ENCODE measurements around the gene SCARF2. TPM values are rescaled to one million over a fixed set of nuclear protein-coding genes. Genes with fewer than 3 reads are reported as not detected.

The SCARF2 gene
- total and polyA plus RNA-seq, 2 of the 13 experiments (the other 11 are each of a cell fraction or from before 2014, with no cell fraction given): 3.3 to 6.2 TPM

- TF ChIP-seq ZNF234 (CRISPR knock-in tag; conservative IDR thresholded peaks at IDR 0.05): no peak
These were observed 13.1 kb downstream of the SCARF2 start (continued) for GRCh38 chr22:20424568-20424931.

DNA sequence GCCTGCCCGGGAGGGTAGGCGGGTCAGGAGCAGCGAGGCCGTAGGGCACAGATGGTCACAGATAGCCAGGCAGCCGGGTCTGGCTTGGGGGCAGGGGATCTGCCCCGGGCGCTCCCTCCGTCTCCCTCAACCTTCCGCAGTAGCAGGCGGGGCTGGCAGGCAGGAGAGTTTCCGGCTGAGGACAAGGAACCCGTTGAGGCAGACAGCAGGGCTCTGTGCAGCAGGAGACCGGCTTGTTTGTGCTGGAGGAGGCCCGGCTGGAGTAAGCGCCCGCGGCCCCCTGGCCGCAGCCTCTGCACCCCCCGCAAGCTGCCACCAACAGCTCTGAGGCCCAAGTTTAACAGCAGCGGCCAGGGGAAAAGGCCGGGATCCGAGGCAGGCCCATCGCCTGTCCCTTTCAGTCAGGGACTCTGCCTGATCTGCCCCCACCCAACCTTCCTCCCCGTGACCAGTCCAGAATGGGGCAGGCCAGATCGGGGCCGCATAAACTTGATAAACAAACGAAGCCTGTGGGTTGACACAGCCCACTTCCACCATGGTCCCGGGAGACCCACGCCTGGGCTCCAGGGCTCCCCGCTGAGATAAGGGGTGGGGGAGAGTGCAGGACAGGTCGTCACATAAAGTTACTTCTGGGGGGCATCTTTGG is 13.6 kb downstream of the SCARF2 start:
- H4K20me1 ChIP-seq (ENCODE audit: insufficient read depth, low read length): no peaks in the 10 kb centered on the region
- no peak overlapping the region for H2AFZ ChIP-seq (ENCODE audit: low read length)
- no TSS peak for BruUV-seq (replicated peaks)
- intact Hi-C loops (cut with micrococcal nuclease; ENCODE audit: unreplicated experiment) (loop anchor here (10.0 kb wide), 1 partner anchor 71 kb away; the partner anchor contains the start of gene KLHL22), in situ Hi-C loops (cut with HindIII; ENCODE audit: extremely low pct_ligation_motif_present, low pct_unique_long_range_greater_than_20kb) (loop anchor here (5.0 kb wide), 1 partner anchor 33 kb away; no protein-coding TSS in a partner anchor)
- FAIRE-seq: no peak
- ChIA-PET CTCF (ENCODE audit: low intra/inter-chr PET ratio, low total read pairs) (no interaction called here), POLR2A (no interaction called here)
- no peak overlapping the region for H3K27ac ChIP-seq (ENCODE audit: extremely low read length, insufficient read depth, low read length)
- H3K4me3 ChIP-seq (replicated peaks in 1 of 3; ENCODE audit: insufficient read depth in 1 of 3, low read depth in 2 of 3, low read length in 3 of 3): peak overlapping the region in 1 of 3 experiments; percentile 49; a peak in 2 of 6 replicates
- peak; percentile 39 for ATAC-seq
- H3K4me2 ChIP-seq (ENCODE audit: low read depth, low read length): peak overlapping the region; percentile 57
- no peaks in the 10 kb centered on the region for H3K9me3 ChIP-seq (ENCODE audit: low read length)
- 78% methylated on average over 7 of the region's 31 CpGs for WGBS (ENCODE audit: low lambda C conversion rate)
- peaks cover 0 to 10% of the 10 kb centered on the region in 2 experiments; a peak in 3 of 5 replicates for H3K36me3 ChIP-seq (replicated peaks in 1 of 2; ENCODE audit: control insufficient read depth in 1 of 2, insufficient read depth in 2 of 2, low read length in 2 of 2)
- H3K79me2 ChIP-seq (ENCODE audit: insufficient read depth, low read length): no peaks in the 10 kb centered on the region
- peak; percentile 23 for DNase-seq (ENCODE audit: low spot score)
- H3K27me3 ChIP-seq (ENCODE audit: control insufficient read depth in 1 of 2, insufficient read depth in 2 of 2, low read length in 2 of 2): no peaks in the 10 kb centered on the region; a peak in 2 of 5 replicates
- TF ChIP-seq ZSCAN25 (CRISPR knock-in tag; IDR thresholded peaks at IDR 0.05) (no peak), NR2F6 (IDR thresholded peaks at IDR 0.05) (no peak), NR2F6 (CRISPR knock-in tag; IDR thresholded peaks at IDR 0.05) (0 out of 2 replicates have a peak, but pooled peaks have one; percentile 7), ZNF605 (CRISPR knock-in tag; IDR thresholded peaks at IDR 0.05) (0 out of 2 replicates have a peak, but pooled peaks have one; percentile 2), GABPB1 (CRISPR knock-in tag; IDR thresholded peaks at IDR 0.05) (peak; percentile 18; the same call in 1 of the 2 replicates), HNRNPL (IDR thresholded peaks at IDR 0.05; ENCODE audit: low read depth, low read length) (peak; percentile 83), REXO4 (CRISPR knock-in tag; IDR thresholded peaks at IDR 0.05; ENCODE audit: borderline replicate concordance) (no peak), ZNF281 (CRISPR knock-in tag; IDR thresholded peaks at IDR 0.05; ENCODE audit: borderline replicate concordance) (0 out of 2 replicates have a peak, but pooled peaks have one; percentile 22), AGO2 (optimal IDR thresholded peaks at IDR 0.05; ENCODE audit: low read depth, low read length) (peak; percentile 20), KLF11 (CRISPR knock-in tag; IDR thresholded peaks at IDR 0.05) (no peak), KDM2A (CRISPR knock-in tag; IDR thresholded peaks at IDR 0.05; ENCODE audit: borderline replicate concordance, low read depth) (peak; percentile 36; the same call in 1 of the 2 replicates), HNRNPLL (IDR thresholded peaks at IDR 0.05; ENCODE audit: low read depth, low read length, poor library complexity, severe bottlenecking) (peak; percentile 48)
- TF ChIP-seq, protein P1, sequence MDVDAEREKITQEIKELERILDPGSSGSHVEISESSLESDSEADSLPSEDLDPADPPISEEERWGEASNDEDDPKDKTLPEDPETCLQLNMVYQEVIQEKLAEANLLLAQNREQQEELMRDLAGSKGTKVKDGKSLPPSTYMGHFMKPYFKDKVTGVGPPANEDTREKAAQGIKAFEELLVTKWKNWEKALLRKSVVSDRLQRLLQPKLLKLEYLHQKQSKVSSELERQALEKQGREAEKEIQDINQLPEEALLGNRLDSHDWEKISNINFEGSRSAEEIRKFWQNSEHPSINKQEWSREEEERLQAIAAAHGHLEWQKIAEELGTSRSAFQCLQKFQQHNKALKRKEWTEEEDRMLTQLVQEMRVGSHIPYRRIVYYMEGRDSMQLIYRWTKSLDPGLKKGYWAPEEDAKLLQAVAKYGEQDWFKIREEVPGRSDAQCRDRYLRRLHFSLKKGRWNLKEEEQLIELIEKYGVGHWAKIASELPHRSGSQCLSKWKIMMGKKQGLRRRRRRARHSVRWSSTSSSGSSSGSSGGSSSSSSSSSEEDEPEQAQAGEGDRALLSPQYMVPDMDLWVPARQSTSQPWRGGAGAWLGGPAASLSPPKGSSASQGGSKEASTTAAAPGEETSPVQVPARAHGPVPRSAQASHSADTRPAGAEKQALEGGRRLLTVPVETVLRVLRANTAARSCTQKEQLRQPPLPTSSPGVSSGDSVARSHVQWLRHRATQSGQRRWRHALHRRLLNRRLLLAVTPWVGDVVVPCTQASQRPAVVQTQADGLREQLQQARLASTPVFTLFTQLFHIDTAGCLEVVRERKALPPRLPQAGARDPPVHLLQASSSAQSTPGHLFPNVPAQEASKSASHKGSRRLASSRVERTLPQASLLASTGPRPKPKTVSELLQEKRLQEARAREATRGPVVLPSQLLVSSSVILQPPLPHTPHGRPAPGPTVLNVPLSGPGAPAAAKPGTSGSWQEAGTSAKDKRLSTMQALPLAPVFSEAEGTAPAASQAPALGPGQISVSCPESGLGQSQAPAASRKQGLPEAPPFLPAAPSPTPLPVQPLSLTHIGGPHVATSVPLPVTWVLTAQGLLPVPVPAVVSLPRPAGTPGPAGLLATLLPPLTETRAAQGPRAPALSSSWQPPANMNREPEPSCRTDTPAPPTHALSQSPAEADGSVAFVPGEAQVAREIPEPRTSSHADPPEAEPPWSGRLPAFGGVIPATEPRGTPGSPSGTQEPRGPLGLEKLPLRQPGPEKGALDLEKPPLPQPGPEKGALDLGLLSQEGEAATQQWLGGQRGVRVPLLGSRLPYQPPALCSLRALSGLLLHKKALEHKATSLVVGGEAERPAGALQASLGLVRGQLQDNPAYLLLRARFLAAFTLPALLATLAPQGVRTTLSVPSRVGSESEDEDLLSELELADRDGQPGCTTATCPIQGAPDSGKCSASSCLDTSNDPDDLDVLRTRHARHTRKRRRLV (CRISPR knock-in tag; IDR thresholded peaks at IDR 0.05): no peak
- H3K9ac ChIP-seq (ENCODE audit: insufficient read depth, low read depth, low read length): no peak overlapping the region
- H3K4me1 ChIP-seq (ENCODE audit: insufficient read depth, low read length): peaks cover 46% of the 10 kb centered on the region

Data from HepG2 (cell line).